CD4-positive, alpha-beta T cell (primary cell): ENCODE results near the gene CCNQ. TPM values are rescaled to one million over a fixed set of nuclear protein-coding genes. Genes with fewer than 3 reads are reported as not detected.

ENCODE experiments used
- ATAC-seq: fragments of 200-7000 bp; cut with Tn5 transposase; one replicate; pipeline ENCODE4 v1.10.0; 2022; ENCODE audit warnings: mild to moderate bottlenecking; ENCODE audit not compliant: poor library complexity
- CTCF ChIA-PET: fragments of 350-600 bp; sonication (Branson Sonifier 250); formaldehyde crosslinking; loops from one replicate; lab custom pipeline; 2021; ENCODE audit warnings: antibody characterized with exemption, inconsistent platforms; lab: Charles Lee
- POLR2A ChIA-PET: fragments of 350-600 bp; sonication (Branson Sonifier 250); formaldehyde crosslinking; loops from one replicate; lab custom pipeline; 2021; ENCODE audit warnings: antibody characterized with exemption, inconsistent platforms; lab: Charles Lee
- DNase-seq, 14 experiments: peaks; one replicate each; pipeline ENCODE4 v3.0.0-alpha.2; 2013 to 2020; ENCODE audit warnings: mixed read lengths in 2 of 14
- H3K27ac ChIP-seq, 2 donors: one replicate each; pipeline versions ENCODE4 v1.5.1 to v1.7.0; 2013; ENCODE audit warnings: low read length in 2 of 2, low read depth in 1 of 2, mild to moderate bottlenecking in 1 of 2
- H3K27me3 ChIP-seq, 2 experiments: 1 replicate in 1 of 2; 2 replicates in 1 of 2; pipeline versions ENCODE4 v1.6.1 to v1.7.0; 2013; ENCODE audit warnings: low read length in 2 of 2, control low read depth in 1 of 2, mild to moderate bottlenecking in 1 of 2, moderate library complexity in 1 of 2; ENCODE audit not compliant: insufficient read depth in 2 of 2, control insufficient read depth in 1 of 2
- H3K36me3 ChIP-seq: one replicate; pipeline ENCODE4 v1.6.1; 2013; ENCODE audit warnings: low read length, control low read depth; ENCODE audit not compliant: insufficient read depth
- H3K4me1 ChIP-seq: one replicate; pipeline ENCODE4 v1.6.1; 2013; ENCODE audit warnings: low read length, control low read depth; ENCODE audit not compliant: insufficient read depth
- H3K4me3 ChIP-seq: one replicate; pipeline ENCODE4 v1.5.1; 2013; ENCODE audit warnings: mild to moderate bottlenecking, low read length, moderate library complexity
- H3K9me3 ChIP-seq, 2 experiments: 1 replicate in 1 of 2; 2 replicates in 1 of 2; pipeline versions ENCODE4 v1.6.1 to v1.7.0; 2013; ENCODE audit warnings: low read length in 2 of 2, mild to moderate bottlenecking in 2 of 2, control low read depth in 1 of 2, moderate library complexity in 1 of 2; ENCODE audit not compliant: control insufficient read depth in 1 of 2, insufficient read depth in 1 of 2
- H3K27ac Mint-ChIP-seq: one replicate; pipeline ENCODE4 v1.8.0; 2020; ENCODE audit warnings: mixed read lengths
- H3K27me3 Mint-ChIP-seq: one replicate; pipeline ENCODE4 v1.8.0; 2021; ENCODE audit warnings: mixed read lengths
- H3K36me3 Mint-ChIP-seq: one replicate; pipeline ENCODE4 v1.8.0; 2021; ENCODE audit warnings: low read depth, mixed read lengths
- H3K4me1 Mint-ChIP-seq: one replicate; pipeline ENCODE4 v1.8.0; 2021; ENCODE audit warnings: low read depth, mixed read lengths
- H3K4me3 Mint-ChIP-seq: one replicate; pipeline ENCODE4 v1.8.0; 2020; ENCODE audit warnings: mild to moderate bottlenecking, mixed read lengths
- H3K9me3 Mint-ChIP-seq: one replicate; pipeline ENCODE4 v1.8.0; 2020; ENCODE audit warnings: mixed read lengths
- CTCF ChIP-seq: fragments of 200-600 bp; IDR thresholded peaks from one replicate; pipeline ENCODE4 v1.8.0; 2022; ENCODE audit warnings: antibody characterized with exemption, mild to moderate bottlenecking
- intact Hi-C, 2 experiments: fragments of 100-400 bp; cut with DNase I in 1 of 2; cut with micrococcal nuclease in 1 of 2; formaldehyde crosslinking; loops; one replicate each; pipeline versions ENCODE4 v1.15.1 to v1.9.0; 2023 to 2025; cut with DNase I, micrococcal nuclease
- total RNA-seq, 174 experiments: library from RNA in 2 of 174; stranded (reverse) in 2 of 174; gene quantifications; one replicate each; pipeline ENCODE4 v1.2.3 and lab custom pipeline; 2021 to 2026

Gene CCNQ
- total RNA-seq, 2 experiments from 2014 or later = 13.9 to 14.1 TPM

DNA sequence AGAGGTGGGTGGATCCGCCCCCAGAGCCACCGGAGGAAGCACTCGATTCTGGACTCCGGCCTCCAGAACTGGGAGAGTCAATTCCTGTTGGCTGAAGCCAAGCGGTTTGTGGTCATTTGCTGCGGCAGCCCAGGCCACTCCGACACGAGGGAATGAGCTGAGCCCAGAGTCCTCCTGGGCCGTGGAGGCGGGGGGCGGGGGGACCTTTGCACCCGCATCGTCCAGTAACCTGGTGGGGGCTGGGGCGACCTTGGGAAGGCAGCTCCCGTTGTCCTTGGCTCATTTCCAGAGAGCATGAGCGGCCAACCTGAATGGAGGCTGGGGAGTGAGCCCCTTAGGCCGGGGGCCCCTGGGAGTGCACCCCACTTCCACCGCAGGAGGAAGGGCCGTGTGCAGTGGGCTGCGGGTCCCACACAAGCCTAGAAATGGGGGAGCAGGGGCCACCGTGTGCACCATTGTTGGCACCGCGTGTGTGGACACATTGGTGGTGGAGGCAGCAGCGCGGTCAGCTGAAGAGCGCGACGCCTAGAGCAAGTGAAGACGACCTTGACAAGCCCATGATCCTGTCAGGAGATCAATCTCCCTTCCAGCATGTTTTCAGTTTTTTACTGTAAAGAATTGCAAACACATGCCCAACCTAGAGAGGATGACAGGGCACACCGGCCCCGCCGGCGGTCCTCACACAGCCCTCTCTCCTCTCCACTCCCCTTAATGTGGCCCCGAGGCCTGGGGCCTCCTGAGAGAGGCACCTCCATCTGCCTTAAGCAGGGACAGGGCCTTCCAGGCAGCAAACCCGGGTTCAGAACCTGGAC lies 28.1 kb upstream of the CCNQ start:
- no peak for TF ChIP-seq CTCF
- Mint-ChIP-seq H3K4me1 (no peaks in the 10 kb centered on the region), H3K36me3 (no peaks in the 10 kb centered on the region), H3K27me3 (peaks cover 3% of the 10 kb centered on the region), H3K4me3 (no peak overlapping the region), H3K27ac (no peak overlapping the region), H3K9me3 (no peaks in the 10 kb centered on the region)
- Histone ChIP-seq H3K4me3 (no peak overlapping the region), H3K27ac (no peak overlapping the region), H3K27me3 (no peaks in the 10 kb centered on the region), H3K9me3 (no peaks in the 10 kb centered on the region), H3K36me3 (no peaks in the 10 kb centered on the region), H3K4me1 (no peaks in the 10 kb centered on the region)
- DNase-seq (no peak), ATAC-seq (no peak)
- intact Hi-C loops = loop anchor here in 1 of 2 experiments (5.0 kb wide), 1 partner anchor 55 kb away; no protein-coding TSS in a partner anchor
- CTCF ChIA-PET = no interaction called here
- POLR2A ChIA-PET = no interaction called here

DNA sequence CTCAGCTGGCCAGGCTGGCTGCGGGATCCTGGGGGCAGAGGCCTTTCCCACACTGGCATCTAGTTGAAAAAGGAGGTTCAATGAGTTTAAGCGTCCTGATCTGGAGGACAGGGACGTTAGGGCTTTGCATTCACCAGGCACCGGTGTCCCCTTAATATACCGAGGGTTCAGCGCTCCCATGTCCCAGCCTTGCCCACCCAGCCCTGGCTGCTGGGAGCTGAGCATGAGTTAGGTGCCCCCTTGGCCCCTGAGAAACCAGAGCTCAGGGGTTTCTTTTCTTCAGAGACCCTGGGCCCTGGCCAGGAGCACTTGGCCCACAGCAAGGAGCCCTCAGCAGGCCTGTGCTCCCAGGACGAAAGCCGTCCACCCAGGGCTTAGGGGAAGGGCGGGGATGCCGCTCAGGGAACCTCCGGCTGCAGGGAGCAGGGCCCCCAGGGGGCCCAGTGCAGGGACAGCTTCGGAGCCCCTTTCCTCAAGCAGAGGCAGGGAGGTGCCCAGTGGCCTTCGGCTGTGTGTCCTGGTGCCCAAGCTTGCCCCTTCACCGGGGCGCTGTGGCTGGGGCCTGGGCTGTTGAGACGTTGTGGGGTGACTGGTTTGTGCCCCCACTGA lies 27.2 kb upstream of the CCNQ start:
- H3K27me3 Mint-ChIP-seq = peaks cover 8% of the 10 kb centered on the region
- intact Hi-C loops = loop anchor here in 1 of 2 experiments (5.0 kb wide), 1 partner anchor 54 kb away; no protein-coding TSS in a partner anchor
- H3K4me1 ChIP-seq = no peaks in the 10 kb centered on the region
- POLR2A ChIA-PET = no interaction called here
- no peaks in the 10 kb centered on the region for H3K36me3 Mint-ChIP-seq
- ATAC-seq = no peak
- H3K27me3 ChIP-seq = no peaks in the 10 kb centered on the region
- CTCF ChIA-PET = no interaction called here
- H3K27ac Mint-ChIP-seq = no peak overlapping the region
- TF ChIP-seq CTCF = no peak
- no peak overlapping the region for H3K4me3 Mint-ChIP-seq
- H3K4me1 Mint-ChIP-seq = no peaks in the 10 kb centered on the region
- H3K36me3 ChIP-seq = no peaks in the 10 kb centered on the region
- H3K9me3 Mint-ChIP-seq = no peaks in the 10 kb centered on the region
- no peak overlapping the region for H3K4me3 ChIP-seq
- no peaks in the 10 kb centered on the region for H3K9me3 ChIP-seq
- DNase-seq = no peak
- H3K27ac ChIP-seq = no peak overlapping the region

- H3K4me1 Mint-ChIP-seq = no peaks in the 10 kb centered on the region
- POLR2A ChIA-PET = no interaction called here
Observed at GRCh38 chrX:153625271-153626024, 26.5 kb upstream of the CCNQ start.

More at GRCh38 chrX:153625271-153626024, 26.5 kb upstream of the CCNQ start:
- DNase-seq (no peak), ATAC-seq (no peak)
- no peaks in the 10 kb centered on the region for H3K36me3 Mint-ChIP-seq
- no peak for TF ChIP-seq CTCF
- no peaks in the 10 kb centered on the region for H3K4me1 ChIP-seq
- no peak overlapping the region for H3K4me3 ChIP-seq
- CTCF ChIA-PET = no interaction called here
- H3K27ac Mint-ChIP-seq = no peak overlapping the region
- no peaks in the 10 kb centered on the region for H3K36me3 ChIP-seq
- intact Hi-C loops = loop anchor here in 1 of 2 experiments (5.0 kb wide), 1 partner anchor 53 kb away; no protein-coding TSS in a partner anchor
- no peaks in the 10 kb centered on the region for H3K9me3 Mint-ChIP-seq
- no peak overlapping the region for H3K4me3 Mint-ChIP-seq
- H3K27ac ChIP-seq = no peak overlapping the region
- no peaks in the 10 kb centered on the region for H3K9me3 ChIP-seq
- peaks cover 8% of the 10 kb centered on the region for H3K27me3 Mint-ChIP-seq
- H3K27me3 ChIP-seq = no peaks in the 10 kb centered on the region
